ENCODE results near the gene NTSR1.

The NTSR1 gene

DNA sequence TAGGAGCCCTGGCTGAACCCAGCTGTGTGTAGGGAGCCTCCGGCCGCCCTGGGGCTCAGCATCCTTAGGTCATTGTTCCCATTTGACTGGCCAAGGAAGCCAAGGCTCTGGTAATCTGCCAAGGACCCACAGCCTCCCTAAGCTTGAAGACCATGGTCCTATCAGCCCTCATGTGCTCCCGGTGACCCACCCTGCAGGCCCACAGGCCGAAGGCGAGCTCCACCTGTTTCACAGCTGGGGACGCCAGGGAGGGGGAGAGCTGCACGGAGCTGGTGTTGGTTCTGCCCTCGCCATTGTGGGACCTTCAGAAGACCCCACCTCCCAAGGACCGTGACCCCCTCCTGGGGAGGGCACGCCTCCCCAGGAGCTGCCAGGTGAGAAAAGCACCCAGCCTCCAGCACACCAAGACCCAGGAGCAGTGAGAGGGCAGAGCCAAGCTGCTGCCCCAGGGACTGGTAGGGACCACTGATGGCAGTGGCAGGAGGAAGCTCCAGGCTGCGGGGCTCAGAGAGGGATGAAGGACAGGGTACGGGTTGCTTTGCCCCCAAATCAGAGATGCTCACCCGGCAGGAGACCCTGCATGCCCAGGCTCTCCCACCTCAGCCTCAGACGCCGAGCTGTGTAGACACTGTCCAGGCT lies 56.9 kb downstream of the NTSR1 start:
- no peak for DNase-seq (ENCODE audit: insufficient read length, low spot score)
- no peak for FAIRE-seq
- TF ChIP-seq, protein P1, sequence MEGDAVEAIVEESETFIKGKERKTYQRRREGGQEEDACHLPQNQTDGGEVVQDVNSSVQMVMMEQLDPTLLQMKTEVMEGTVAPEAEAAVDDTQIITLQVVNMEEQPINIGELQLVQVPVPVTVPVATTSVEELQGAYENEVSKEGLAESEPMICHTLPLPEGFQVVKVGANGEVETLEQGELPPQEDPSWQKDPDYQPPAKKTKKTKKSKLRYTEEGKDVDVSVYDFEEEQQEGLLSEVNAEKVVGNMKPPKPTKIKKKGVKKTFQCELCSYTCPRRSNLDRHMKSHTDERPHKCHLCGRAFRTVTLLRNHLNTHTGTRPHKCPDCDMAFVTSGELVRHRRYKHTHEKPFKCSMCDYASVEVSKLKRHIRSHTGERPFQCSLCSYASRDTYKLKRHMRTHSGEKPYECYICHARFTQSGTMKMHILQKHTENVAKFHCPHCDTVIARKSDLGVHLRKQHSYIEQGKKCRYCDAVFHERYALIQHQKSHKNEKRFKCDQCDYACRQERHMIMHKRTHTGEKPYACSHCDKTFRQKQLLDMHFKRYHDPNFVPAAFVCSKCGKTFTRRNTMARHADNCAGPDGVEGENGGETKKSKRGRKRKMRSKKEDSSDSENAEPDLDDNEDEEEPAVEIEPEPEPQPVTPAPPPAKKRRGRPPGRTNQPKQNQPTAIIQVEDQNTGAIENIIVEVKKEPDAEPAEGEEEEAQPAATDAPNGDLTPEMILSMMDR (IDR thresholded peaks at IDR 0.05; ENCODE audit: insufficient read depth, missing control alignments): no peak

DNA sequence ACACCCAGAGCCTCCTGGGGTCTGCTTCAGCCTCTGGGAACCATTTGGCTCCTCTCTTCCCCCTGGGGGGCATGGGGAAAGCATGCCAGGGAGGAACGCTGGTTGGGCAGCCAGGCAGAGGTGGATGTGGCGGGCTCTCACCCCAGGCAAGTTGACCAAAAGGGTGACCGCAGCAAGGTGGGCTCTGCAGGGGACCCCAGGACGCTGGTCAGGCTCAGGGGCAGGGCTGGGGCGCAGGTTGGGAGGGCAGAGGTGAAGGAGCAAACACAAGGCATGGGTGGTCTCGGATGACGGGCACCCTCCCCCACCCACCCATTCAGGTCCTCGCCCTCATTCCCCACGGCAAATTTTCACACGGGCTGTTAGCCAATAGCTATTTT lies 57.4 kb downstream of the NTSR1 start:
- TF ChIP-seq, protein P1 (IDR thresholded peaks at IDR 0.05; ENCODE audit: insufficient read depth, missing control alignments): no peak
- FAIRE-seq (no peak), DNase-seq (ENCODE audit: insufficient read length, low spot score) (no peak)

DNA sequence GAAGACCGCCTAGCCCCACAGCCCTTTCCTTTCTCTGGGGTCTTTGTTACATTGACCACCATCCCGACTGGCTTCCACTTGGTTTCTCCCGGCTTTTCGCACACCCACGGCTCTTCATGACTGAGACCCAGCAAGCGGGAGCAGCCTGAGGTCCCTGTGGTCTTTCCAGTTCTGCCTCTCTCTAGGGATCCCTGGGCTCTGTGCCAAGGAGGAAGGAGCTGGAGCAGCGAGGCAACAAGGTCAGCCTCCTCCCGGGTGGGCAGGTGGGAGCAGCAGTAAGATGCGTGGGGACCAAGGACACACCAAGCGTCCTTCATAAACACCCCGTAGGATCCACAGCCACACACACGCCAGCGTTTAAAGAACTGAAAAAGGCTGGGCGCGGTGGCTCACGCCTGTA lies 58.1 kb downstream of the NTSR1 start:
- TF ChIP-seq, protein P1 (IDR thresholded peaks at IDR 0.05; ENCODE audit: insufficient read depth, missing control alignments): no peak
- no peak for DNase-seq (ENCODE audit: insufficient read length, low spot score)
- no peak for FAIRE-seq

DNA sequence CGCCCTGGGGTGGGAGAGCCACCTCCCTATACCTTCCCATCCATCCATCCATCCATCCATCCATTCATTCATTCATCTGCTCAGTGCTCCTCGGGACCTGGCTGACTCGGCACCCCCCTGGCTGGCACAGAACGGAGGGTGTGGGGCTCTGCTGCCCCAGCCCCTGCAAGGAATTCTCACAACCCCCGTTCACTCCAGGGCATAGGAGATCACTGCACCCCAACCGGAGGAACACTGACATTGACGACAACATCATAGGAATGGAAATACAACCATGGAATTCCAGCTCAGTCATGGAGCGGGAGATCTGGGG lies 59.6 kb downstream of the NTSR1 start:
- TF ChIP-seq, protein P1 (IDR thresholded peaks at IDR 0.05; ENCODE audit: insufficient read depth, missing control alignments): no peak
- FAIRE-seq: no peak
- DNase-seq (ENCODE audit: insufficient read length, low spot score): no peak

DNA sequence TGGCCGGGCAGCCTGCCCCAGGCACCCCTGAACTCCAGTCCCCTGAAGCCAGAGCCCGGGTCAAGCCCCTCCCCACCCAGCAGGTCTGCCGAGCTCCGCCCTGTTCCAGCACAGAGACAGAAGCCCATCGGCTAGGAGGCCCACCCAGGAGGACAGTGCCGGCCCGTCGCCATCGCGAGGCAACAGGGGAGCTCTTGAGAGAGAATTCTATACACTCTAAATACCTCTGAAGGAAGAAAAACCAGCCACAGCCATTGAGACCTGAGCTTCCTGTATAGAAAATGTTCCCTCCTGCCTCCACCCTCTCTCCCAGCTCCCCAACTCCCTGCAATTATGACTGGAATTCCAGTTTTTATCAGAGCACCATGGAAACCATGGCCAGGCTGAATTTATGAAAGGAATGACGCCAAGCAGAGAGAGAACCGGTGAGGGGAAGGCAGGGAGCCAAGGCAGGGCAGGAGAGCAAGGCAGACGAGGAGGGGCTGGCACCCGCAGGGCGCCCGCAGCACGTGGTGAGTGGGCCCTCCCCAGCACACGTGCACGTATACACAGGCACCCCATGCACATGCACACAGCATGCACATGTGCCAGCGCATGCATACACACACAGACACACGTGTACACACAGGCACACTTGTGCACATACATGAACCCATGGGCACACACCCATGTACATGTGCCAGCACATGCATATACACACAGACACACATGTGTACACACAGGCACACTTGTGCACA lies 60.1 kb downstream of the NTSR1 start:
- TF ChIP-seq, protein P1 (IDR thresholded peaks at IDR 0.05; ENCODE audit: insufficient read depth, missing control alignments): no peak
- DNase-seq (ENCODE audit: insufficient read length, low spot score) (no peak), FAIRE-seq (no peak)

DNA sequence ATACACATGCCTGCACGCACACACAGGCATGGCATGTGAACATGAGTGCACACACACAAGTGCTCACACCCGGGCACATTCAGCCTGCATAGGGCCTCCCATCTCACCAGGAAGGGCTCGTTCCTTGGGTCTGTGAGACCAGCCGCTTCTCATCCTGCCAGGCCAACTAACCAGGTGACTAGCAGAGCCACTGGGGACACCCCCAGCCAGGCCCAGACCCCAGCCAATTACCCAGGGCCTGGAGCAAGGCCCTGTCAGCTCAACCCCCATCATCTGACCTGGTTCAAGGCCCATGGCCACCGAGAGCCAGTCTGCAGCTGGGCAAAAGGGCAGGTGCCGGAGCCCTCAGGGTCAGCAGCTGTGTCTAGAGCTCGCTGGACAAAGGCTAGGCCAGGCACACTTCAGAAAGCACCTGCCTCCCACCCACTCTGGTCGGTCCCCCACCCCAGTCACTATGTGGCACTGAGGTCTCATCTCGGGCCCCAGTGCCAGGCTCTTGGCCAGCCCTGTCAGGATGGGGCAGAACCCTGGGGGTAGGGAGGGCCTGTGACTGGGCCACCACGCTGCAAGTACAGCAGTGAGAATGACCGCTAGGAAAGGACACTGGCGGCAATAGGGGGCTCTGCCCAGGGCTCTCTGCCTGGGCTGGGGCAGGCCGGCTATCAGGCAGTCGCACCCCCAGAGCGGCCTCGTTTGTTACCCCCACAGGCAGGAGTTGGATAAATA lies 60.9 kb downstream of the NTSR1 start:
- TF ChIP-seq, protein P1 (IDR thresholded peaks at IDR 0.05; ENCODE audit: insufficient read depth, missing control alignments): no peak
- DNase-seq (ENCODE audit: insufficient read length, low spot score) (no peak), FAIRE-seq (no peak)

Measured in D721Med (cell line).